HepG2 (cell line): ENCODE measurements around the gene BRAF. TPM values are rescaled to one million over a fixed set of nuclear protein-coding genes. Genes with fewer than 3 reads are reported as not detected.

Experiments
- CENPX ChIP-seq: sonication (generic); formaldehyde crosslinking; IDR thresholded peaks from 2 replicates; pipeline ENCODE4 v1.9.0; 2021; ENCODE audit warnings: mild to moderate bottlenecking, missing genetic modification reagents, moderate library complexity
- CHD2 ChIP-seq: IDR thresholded peaks from 2 replicates; pipeline ENCODE4 v1.6.1; 2011; ENCODE audit warnings: low read depth, low read length, improper control_type of control experiment
- HOXA5 ChIP-seq: sonication (generic); formaldehyde crosslinking; IDR thresholded peaks from 2 replicates; pipeline ENCODE4 v1.4.0; 2020; ENCODE audit warnings: missing genetic modification reagents
- JARID2 ChIP-seq: sonication (generic); formaldehyde crosslinking; IDR thresholded peaks from 2 replicates; pipeline ENCODE4 v1.8.1; 2023; ENCODE audit warnings: missing genetic modification reagents, inconsistent platforms; ENCODE audit not compliant: insufficient replicate concordance
- MXD4 ChIP-seq: IDR thresholded peaks from 2 replicates; pipeline ENCODE4 v1.6.1; 2016; ENCODE audit warnings: mild to moderate bottlenecking, missing biosample characterization, missing genetic modification reagents
- MZF1 ChIP-seq: sonication (generic); formaldehyde crosslinking; IDR thresholded peaks from 2 replicates; pipeline ENCODE4 v1.8.1; 2023; ENCODE audit warnings: mild to moderate bottlenecking, missing genetic modification reagents, borderline replicate concordance
- NR2C2 ChIP-seq: sonication (generic); formaldehyde crosslinking; IDR thresholded peaks from 2 replicates; pipeline ENCODE4 v1.4.0; 2020; ENCODE audit warnings: missing genetic modification reagents, mild to moderate bottlenecking, moderate library complexity, borderline replicate concordance
- PRMT3 ChIP-seq: sonication (generic); formaldehyde crosslinking; IDR thresholded peaks from 2 replicates; pipeline ENCODE4 v1.8.1; 2022; ENCODE audit warnings: low read depth, mild to moderate bottlenecking, moderate library complexity, missing genetic modification reagents, borderline replicate concordance
- RNF2 ChIP-seq: fragments of 450-650 bp; conservative IDR thresholded peaks from 2 replicates; pipeline ENCODE4 v1.6.1; 2016; ENCODE audit warnings: low read depth
- TCF12 ChIP-seq, 2 experiments: fragments of 450-650 bp in 1 of 2; sonication (generic) in 1 of 2; formaldehyde crosslinking in 1 of 2; IDR thresholded peaks; 2 replicates each; pipeline versions ENCODE4 v1.6.1 to v1.8.0; 2017 to 2022; ENCODE audit warnings: antibody characterized with exemption in 1 of 2, mild to moderate bottlenecking in 1 of 2, missing genetic modification reagents in 1 of 2, moderate library complexity in 1 of 2
- TEAD3 ChIP-seq: optimal IDR thresholded peaks from 2 replicates; pipeline ENCODE3; 2016; ENCODE audit warnings: borderline replicate concordance
- ZNF431 ChIP-seq: sonication (generic); formaldehyde crosslinking; IDR thresholded peaks from 2 replicates; pipeline ENCODE4 v1.9.0; 2022; ENCODE audit warnings: missing genetic modification reagents, low read depth, mild to moderate bottlenecking, borderline replicate concordance
- ZNF451 ChIP-seq: sonication (generic); formaldehyde crosslinking; IDR thresholded peaks from 2 replicates; pipeline ENCODE4 v1.5.0; 2020; ENCODE audit warnings: mild to moderate bottlenecking, missing genetic modification reagents
- ZNF484 ChIP-seq: sonication (generic); formaldehyde crosslinking; IDR thresholded peaks from 2 replicates; pipeline ENCODE4 v1.5.1; 2020; ENCODE audit warnings: mild to moderate bottlenecking, low read depth, missing genetic modification reagents, borderline replicate concordance
- ZNF776 ChIP-seq: sonication (generic); formaldehyde crosslinking; IDR thresholded peaks from 2 replicates; pipeline ENCODE4 v1.4.0; 2020; ENCODE audit warnings: mild to moderate bottlenecking, missing genetic modification reagents
- ZNF780A ChIP-seq: sonication (generic); formaldehyde crosslinking; IDR thresholded peaks from 2 replicates; pipeline ENCODE4 v1.8.0; 2022; ENCODE audit warnings: mild to moderate bottlenecking, missing genetic modification reagents, moderate library complexity
- polyA plus RNA-seq, 8 experiments: library from polyadenylated mRNA; depleted of rRNA in 3 of 8; stranded (reverse) in 7 of 8; unstranded in 1 of 8; fragments of >200 nt; fragmentation: Illumina TruSeq in 4 of 8; extraction: Trizol in 4 of 8; gene quantifications; 2 replicates each; pipeline versions ENCODE4 v1.2.1 to v1.2.3, GENCODE V29; 2011 to 2016; ENCODE audit warnings: low read depth in 4 of 8, missing spikeins in 1 of 8, mixed read lengths in 1 of 8; ENCODE audit not compliant: insufficient read depth in 1 of 8
- total RNA-seq, 5 experiments: library from RNA; depleted of rRNA; stranded (reverse); fragments of >200 nt; fragmentation: Illumina TruSeq; extraction: Trizol; gene quantifications; 2 replicates each; pipeline ENCODE4 v1.2.3, GENCODE V29; 2016; ENCODE audit warnings: low read depth in 1 of 5
- TF ChIP-seq, protein P1 (sequence below): sonication (generic); formaldehyde crosslinking; conservative IDR thresholded peaks from 2 replicates; pipeline ENCODE4 v1.4.0; 2020; ENCODE audit warnings: missing genetic modification reagents
- TF ChIP-seq, protein P2 (sequence below): sonication (generic); formaldehyde crosslinking; IDR thresholded peaks from 2 replicates; pipeline ENCODE4 v1.5.1; 2020; ENCODE audit warnings: missing genetic modification reagents, mild to moderate bottlenecking, borderline replicate concordance
- TF ChIP-seq, protein P3 (sequence below): sonication (generic); formaldehyde crosslinking; IDR thresholded peaks from 2 replicates; pipeline ENCODE4 v1.5.1; 2020; ENCODE audit warnings: missing genetic modification reagents, mild to moderate bottlenecking, borderline replicate concordance
- TF ChIP-seq, protein P4 (sequence below): sonication (generic); formaldehyde crosslinking; IDR thresholded peaks from 2 replicates; pipeline ENCODE4 v1.5.1; 2020; ENCODE audit warnings: mild to moderate bottlenecking, moderate library complexity, missing genetic modification reagents
- TF ChIP-seq, protein P5 (sequence below): sonication (generic); formaldehyde crosslinking; conservative IDR thresholded peaks from 2 replicates; pipeline ENCODE4 v1.8.1; 2023; ENCODE audit warnings: missing genetic modification reagents

The BRAF gene
- total and polyA plus RNA-seq, 2 of the 13 experiments (the other 11 are each of a cell fraction or from before 2014, with no cell fraction given): 12.5 to 13.4 TPM

DNA sequence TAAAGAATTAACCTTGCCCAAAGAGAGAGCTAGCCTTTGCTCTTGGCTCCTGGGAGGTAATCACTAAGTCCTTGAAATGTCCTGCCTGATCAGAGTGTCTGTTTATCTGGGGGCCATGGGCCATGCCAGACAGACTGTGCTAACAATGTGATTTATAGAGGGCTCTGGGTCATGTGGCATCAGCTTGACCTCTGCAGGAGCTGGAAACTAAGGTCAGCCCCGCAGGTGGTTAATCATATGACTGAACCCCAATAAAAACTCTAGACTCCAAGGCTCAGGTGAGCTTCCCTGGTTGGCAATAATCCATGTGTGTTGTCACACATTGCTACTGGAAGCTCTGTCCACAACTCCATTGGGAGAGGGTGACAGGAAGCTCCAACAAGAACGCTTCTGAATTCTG, 180.7 kb downstream of the BRAF start (continued):
- TF ChIP-seq, protein P1, sequence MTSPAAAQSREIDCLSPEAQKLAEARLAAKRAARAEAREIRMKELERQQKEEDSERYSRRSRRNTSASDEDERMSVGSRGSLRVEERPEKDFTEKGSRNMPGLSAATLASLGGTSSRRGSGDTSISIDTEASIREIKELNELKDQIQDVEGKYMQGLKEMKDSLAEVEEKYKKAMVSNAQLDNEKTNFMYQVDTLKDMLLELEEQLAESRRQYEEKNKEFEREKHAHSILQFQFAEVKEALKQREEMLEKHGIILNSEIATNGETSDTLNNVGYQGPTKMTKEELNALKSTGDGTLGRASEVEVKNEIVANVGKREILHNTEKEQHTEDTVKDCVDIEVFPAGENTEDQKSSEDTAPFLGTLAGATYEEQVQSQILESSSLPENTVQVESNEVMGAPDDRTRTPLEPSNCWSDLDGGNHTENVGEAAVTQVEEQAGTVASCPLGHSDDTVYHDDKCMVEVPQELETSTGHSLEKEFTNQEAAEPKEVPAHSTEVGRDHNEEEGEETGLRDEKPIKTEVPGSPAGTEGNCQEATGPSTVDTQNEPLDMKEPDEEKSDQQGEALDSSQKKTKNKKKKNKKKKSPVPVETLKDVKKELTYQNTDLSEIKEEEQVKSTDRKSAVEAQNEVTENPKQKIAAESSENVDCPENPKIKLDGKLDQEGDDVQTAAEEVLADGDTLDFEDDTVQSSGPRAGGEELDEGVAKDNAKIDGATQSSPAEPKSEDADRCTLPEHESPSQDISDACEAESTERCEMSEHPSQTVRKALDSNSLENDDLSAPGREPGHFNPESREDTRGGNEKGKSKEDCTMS: no peak
- TF ChIP-seq CENPX (CRISPR knock-in tag) (no peak), ZNF451 (CRISPR knock-in tag) (no peak), HOXA5 (CRISPR knock-in tag) (peak; percentile 71; the same call in 1 of the 2 replicates), ZNF431 (CRISPR knock-in tag) (peak; percentile 48; the same call in 1 of the 2 replicates), NR2C2 (CRISPR knock-in tag) (peak; percentile 52; the same call in 1 of the 2 replicates), TEAD3 (CRISPR knock-in tag) (no peak), CHD2 (no peak), ZNF776 (CRISPR knock-in tag) (no peak), ZNF484 (CRISPR knock-in tag) (no peak), RNF2 (no peak), PRMT3 (CRISPR knock-in tag) (no peak), TCF12 (IDR thresholded peaks at IDR 0.05) (no peak), TCF12 (CRISPR knock-in tag; IDR thresholded peaks at IDR 0.05) (no peak), MXD4 (CRISPR knock-in tag) (0 out of 2 replicates have a peak, but pooled peaks have one; percentile 33), MZF1 (no peak), JARID2 (no peak), ZNF780A (CRISPR knock-in tag) (no peak)
- TF ChIP-seq, protein P2, sequence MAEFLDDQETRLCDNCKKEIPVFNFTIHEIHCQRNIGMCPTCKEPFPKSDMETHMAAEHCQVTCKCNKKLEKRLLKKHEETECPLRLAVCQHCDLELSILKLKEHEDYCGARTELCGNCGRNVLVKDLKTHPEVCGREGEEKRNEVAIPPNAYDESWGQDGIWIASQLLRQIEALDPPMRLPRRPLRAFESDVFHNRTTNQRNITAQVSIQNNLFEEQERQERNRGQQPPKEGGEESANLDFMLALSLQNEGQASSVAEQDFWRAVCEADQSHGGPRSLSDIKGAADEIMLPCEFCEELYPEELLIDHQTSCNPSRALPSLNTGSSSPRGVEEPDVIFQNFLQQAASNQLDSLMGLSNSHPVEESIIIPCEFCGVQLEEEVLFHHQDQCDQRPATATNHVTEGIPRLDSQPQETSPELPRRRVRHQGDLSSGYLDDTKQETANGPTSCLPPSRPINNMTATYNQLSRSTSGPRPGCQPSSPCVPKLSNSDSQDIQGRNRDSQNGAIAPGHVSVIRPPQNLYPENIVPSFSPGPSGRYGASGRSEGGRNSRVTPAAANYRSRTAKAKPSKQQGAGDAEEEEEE (CRISPR knock-in tag): no peak
- TF ChIP-seq, protein P3, sequence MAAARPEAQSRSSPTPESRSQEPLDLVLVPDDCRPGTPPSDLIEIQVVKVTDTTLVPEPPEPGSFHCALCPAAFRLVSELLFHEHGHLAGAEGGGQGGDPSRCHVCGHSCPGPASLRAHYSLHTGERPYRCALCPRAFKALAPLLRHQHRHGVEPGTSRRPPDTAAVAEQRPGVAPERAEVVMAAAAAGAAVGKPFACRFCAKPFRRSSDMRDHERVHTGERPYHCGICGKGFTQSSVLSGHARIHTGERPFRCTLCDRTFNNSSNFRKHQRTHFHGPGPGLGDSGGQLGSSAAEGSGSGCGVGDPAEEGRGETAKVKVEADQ (CRISPR knock-in tag): no peak
- TF ChIP-seq, protein P4, sequence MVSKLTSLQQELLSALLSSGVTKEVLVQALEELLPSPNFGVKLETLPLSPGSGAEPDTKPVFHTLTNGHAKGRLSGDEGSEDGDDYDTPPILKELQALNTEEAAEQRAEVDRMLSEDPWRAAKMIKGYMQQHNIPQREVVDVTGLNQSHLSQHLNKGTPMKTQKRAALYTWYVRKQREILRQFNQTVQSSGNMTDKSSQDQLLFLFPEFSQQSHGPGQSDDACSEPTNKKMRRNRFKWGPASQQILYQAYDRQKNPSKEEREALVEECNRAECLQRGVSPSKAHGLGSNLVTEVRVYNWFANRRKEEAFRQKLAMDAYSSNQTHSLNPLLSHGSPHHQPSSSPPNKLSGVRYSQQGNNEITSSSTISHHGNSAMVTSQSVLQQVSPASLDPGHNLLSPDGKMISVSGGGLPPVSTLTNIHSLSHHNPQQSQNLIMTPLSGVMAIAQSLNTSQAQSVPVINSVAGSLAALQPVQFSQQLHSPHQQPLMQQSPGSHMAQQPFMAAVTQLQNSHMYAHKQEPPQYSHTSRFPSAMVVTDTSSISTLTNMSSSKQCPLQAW (CRISPR knock-in tag): 0 out of 2 replicates have a peak, but pooled peaks have one; percentile 19
- TF ChIP-seq, protein P5, sequence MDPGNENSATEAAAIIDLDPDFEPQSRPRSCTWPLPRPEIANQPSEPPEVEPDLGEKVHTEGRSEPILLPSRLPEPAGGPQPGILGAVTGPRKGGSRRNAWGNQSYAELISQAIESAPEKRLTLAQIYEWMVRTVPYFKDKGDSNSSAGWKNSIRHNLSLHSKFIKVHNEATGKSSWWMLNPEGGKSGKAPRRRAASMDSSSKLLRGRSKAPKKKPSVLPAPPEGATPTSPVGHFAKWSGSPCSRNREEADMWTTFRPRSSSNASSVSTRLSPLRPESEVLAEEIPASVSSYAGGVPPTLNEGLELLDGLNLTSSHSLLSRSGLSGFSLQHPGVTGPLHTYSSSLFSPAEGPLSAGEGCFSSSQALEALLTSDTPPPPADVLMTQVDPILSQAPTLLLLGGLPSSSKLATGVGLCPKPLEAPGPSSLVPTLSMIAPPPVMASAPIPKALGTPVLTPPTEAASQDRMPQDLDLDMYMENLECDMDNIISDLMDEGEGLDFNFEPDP (CRISPR knock-in tag): no peak
